Prostate gland (tissue), 2 donors: ENCODE results near the gene IFI16. TPM values are rescaled to one million over a fixed set of nuclear protein-coding genes. Genes with fewer than 3 reads are reported as not detected.
"Not testable (repeated sequence)": the region's sequence is repeated elsewhere in the genome, so short reads cannot be mapped to it uniquely, and the experiment has no call there.

Experiments
- DNase-seq: peaks from one replicate; pipeline ENCODE4 v3.0.0-alpha.2; 2019; ENCODE audit warnings: low spot score
- H3K27ac ChIP-seq, 2 donors: fragments of 200-600 bp; sonication (generic); 2 replicates each; pipeline ENCODE4 v1.5.1; 2017 to 2019
- H3K27me3 ChIP-seq: fragments of 200-600 bp; sonication (generic); replicated peaks from 2 replicates; pipeline ENCODE4 v1.5.1; 2019; ENCODE audit not compliant: insufficient read depth
- H3K36me3 ChIP-seq, 2 donors: fragments of 200-600 bp; sonication (generic); 1 replicate in 1 of 2; 2 replicates in 1 of 2; pipeline versions ENCODE4 v1.5.1 to v1.8.1; 2017 to 2019
- H3K4me1 ChIP-seq: fragments of 200-600 bp; sonication (generic); replicated peaks from 2 replicates; pipeline ENCODE4 v1.5.1; 2019
- H3K4me3 ChIP-seq, 2 donors: fragments of 200-600 bp; sonication (generic); 2 replicates each; pipeline ENCODE4 v1.5.1; 2017 to 2019
- H3K9me3 ChIP-seq: fragments of 200-600 bp; sonication (generic); 2 replicates; pipeline ENCODE4 v1.5.1; 2017
- CTCF ChIP-seq, 4 experiments: fragments of 200-600 bp in 2 of 4; fragments of 450-650 bp in 2 of 4; sonication (generic) in 2 of 4; IDR thresholded peaks; 1 replicate in 3 of 4; 2 replicates in 1 of 4; pipeline ENCODE4 v1.5.1; 2016 to 2019; ENCODE audit warnings: antibody characterized with exemption in 4 of 4, mild to moderate bottlenecking in 2 of 4, moderate library complexity in 2 of 4
- POLR2A ChIP-seq: fragments of 450-650 bp; IDR thresholded peaks from one replicate; pipeline ENCODE4 v1.6.1; 2016; ENCODE audit warnings: antibody characterized with exemption, mild to moderate bottlenecking
- POLR2AphosphoS5 ChIP-seq: sonication (generic); formaldehyde crosslinking; IDR thresholded peaks from one replicate; pipeline ENCODE4 v1.6.1; 2017; ENCODE audit warnings: antibody characterized with exemption
- WGBS: methylation state at CpG from one replicate; pipeline ENCODE4 v1.1.5; 2018; 5-methylcytosine and 5-hydroxymethylcytosine counted together
- intact Hi-C: fragments of 100-400 bp; cut with DNase I; formaldehyde crosslinking; loops from one replicate; pipeline ENCODE4 v1.14.2; 2022
- total RNA-seq, 2 donors: library from RNA; depleted of rRNA; stranded (reverse); fragments of >200 nt; gene quantifications; one replicate each; pipeline ENCODE4 v1.1.0, GENCODE V29; 2016

IFI16 gene
- total RNA-seq, 2 donors from 2014 or later, result 18.2 to 61.3 TPM

- DNase-seq, result no peak
- Histone ChIP-seq H3K4me1 (no peaks in the 10 kb centered on the region), H3K36me3 (no peaks in the 10 kb centered on the region), H3K27ac (no peak overlapping the region), H3K9me3 (no peaks in the 10 kb centered on the region), H3K27me3 (no peaks in the 10 kb centered on the region), H3K4me3 (no peak overlapping the region)
- WGBS, result 60% methylated on average over 3 of the region's 3 CpGs
- intact Hi-C loops, result no loop called here
- TF ChIP-seq POLR2A, result no peak
These were observed 88.9 kb downstream of the IFI16 start for GRCh38 chr1:159098596-159098995.

- 75% methylated on average over 1 of the region's 1 CpG for WGBS
- Histone ChIP-seq H3K4me1 (no peaks in the 10 kb centered on the region), H3K4me3 (no peak overlapping the region), H3K27ac (no peak overlapping the region), H3K36me3 (no peaks in the 10 kb centered on the region), H3K9me3 (no peaks in the 10 kb centered on the region), H3K27me3 (no peaks in the 10 kb centered on the region)
- DNase-seq, result no peak
- no peak for TF ChIP-seq POLR2A
- no peak for TF ChIP-seq CTCF (IDR thresholded peaks at IDR 0.05)
- TF ChIP-seq POLR2AphosphoS5, result no peak
- intact Hi-C loops, result no loop called here
These were observed 90.9 kb downstream of the IFI16 start for GRCh38 chr1:159100589-159100988.

- H3K27me3 ChIP-seq, H3K9me3 ChIP-seq, H3K4me3 ChIP-seq, H3K27ac ChIP-seq, DNase-seq, H3K4me1 ChIP-seq, intact Hi-C loops, H3K36me3 ChIP-seq: not testable (repeated sequence)
- 88% methylated on average over 3 of the region's 3 CpGs for WGBS
These were observed 93.3 kb downstream of the IFI16 start for GRCh38 chr1:159103021-159103420.

Other genes with a start within 250 kb of the IFI16 start
- gene OR6N1, start 237.7 kb upstream of the IFI16 start, total RNA-seq, result not detected
- gene OR6N2, start 228.7 kb upstream of the IFI16 start, total RNA-seq, result not detected
- 10 to 100 TPM in 1 of 2 donors, under 1 TPM in 1; 0.36 to 11.4 TPM for gene MNDA, start 178.6 kb upstream of the IFI16 start, total RNA-seq
- gene PYHIN1, start 78.4 kb upstream of the IFI16 start, total RNA-seq, result under 1 TPM; 0.18 to 0.51 TPM
- gene AIM2, start 66.9 kb downstream of the IFI16 start, total RNA-seq, result under 1 TPM in 1 of 2 donors, not detected in 1; 0.80 TPM
- 1 to 10 TPM in 1 of 2 donors, under 1 TPM in 1; 0.23 to 4.7 TPM for gene CADM3, start 161.7 kb downstream of the IFI16 start, total RNA-seq
- 10 to 100 TPM; 46.8 to 60.4 TPM for gene ACKR1, start 195.0 kb downstream of the IFI16 start, total RNA-seq